HG03565 (cell line): ENCODE measurements around the gene ZNF804A.
"Not testable (repeated sequence)": the region's sequence is repeated elsewhere in the genome, so short reads cannot be mapped to it uniquely, and the experiment has no call there.

ENCODE experiments used
- ATAC-seq: cut with Tn5 transposase; IDR thresholded peaks from one replicate; pipeline ENCODE4 v1.9.1; 2021; ENCODE audit warnings: mild to moderate bottlenecking, moderate library complexity; ENCODE audit not compliant: unreplicated experiment

The ZNF804A gene

DNA sequence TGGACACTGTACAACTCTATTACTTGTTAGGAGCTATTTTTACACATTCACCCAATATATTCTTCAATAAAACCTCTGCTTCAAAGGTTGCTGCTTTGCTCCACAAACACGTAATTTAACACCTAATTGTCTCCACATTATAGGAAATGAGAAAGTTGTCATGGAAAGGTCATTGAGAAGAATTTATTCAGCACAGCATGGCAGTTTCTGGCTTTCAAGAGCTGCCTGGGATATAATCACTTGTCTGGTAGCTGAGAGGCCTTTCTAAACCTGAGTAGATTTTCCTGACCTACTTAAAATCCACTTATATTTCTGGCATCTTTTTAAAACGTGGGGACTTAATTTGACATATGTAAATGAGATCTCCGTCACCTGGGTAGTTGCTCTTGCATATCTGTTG, 216.1 kb downstream of the ZNF804A start:
- ATAC-seq, result no peak

DNA sequence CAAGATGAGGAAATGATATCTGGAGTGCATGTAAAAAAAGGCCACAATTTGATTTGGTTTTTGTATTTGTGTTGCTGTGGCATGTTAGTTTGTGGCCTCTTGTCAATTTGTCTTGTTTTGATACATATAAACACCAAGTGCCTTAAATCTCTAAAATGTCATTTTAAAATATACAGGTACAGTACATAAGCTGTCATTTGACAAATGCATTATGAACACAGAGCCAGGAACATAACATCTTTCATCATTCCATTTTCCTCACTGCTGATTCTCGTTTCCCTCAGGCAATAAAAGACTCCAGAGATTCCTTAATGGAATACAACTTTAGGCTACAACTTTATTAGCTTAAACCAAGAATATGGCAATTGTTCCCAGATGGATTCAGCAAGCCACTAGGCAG, 217.5 kb downstream of the ZNF804A start:
- ATAC-seq, result no peak

- ATAC-seq, result no peak
Observed at GRCh38 chr2:184824597-184824996, 226.3 kb downstream of the ZNF804A start.

GRCh38 chr2:184830531-184830930, 232.2 kb downstream of the ZNF804A start:
- ATAC-seq, result no peak

- no peak for ATAC-seq
Observed at GRCh38 chr2:184834699-184835397, 236.5 kb downstream of the ZNF804A start.

- ATAC-seq, result no peak
Observed at GRCh38 chr2:184835398-184835715, 237.0 kb downstream of the ZNF804A start.

DNA sequence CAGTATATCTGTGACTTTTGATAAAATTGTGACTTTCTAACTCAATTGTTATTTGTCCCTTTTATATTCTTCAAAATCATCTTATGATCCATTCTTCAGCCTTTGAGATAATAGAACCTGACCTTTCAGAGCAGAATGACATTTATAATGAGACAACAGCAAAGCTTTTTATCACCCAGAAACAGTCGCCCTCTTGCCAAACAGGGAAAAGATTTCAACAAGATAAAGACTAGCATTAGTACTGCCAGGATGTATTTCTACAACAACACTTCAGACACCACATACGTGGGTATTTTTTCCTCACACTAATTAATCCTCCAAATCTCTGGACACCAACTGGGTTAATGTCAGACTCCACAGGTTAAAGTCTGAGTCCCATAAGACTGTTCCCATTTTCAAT, 249.0 kb downstream of the ZNF804A start:
- ATAC-seq, result no peak

GRCh38 chr2:184849516-184849915, 251.2 kb downstream of the ZNF804A start:
- ATAC-seq, result no peak

- no peak for ATAC-seq
Observed at GRCh38 chr2:184851576-184851975, 253.2 kb downstream of the ZNF804A start.

DNA sequence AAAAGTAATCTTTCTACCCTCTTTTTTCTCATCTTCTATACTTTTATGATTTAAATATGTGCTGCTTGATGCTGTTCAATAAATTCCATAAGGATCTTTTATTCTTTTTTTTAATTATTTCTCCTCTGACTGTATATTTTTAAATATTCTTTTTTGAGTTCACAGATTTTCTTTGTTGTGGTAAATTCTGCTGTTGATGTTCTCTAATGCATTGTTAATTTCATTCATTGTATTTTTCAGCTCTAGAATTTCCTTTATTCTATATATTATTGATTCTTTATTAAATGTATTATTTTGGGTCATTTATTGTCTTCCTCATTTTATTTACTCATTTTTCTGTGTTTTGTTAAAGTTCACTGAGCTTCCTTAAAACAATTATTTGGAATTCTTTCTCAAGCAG, 260.9 kb downstream of the ZNF804A start:
- no peak for ATAC-seq

DNA sequence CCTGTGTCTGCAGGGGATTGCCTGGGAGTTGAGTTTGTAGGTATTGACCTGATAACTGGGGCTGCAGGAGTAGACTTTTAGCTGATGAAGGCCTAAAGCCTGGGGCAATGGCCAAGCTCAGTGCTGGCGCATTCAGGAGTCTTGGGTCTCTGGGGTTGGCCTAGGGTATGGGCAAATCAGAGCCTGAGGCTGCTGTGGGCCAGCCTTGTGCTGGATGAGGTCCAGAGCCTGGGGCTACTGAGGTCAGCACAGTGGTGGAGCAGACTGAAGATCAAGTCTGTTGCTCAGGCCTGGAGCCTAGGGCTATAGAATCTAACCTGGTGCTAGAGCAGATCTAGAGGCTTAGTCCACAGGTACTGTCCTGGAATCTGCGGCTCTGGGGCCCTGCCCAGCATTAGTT, 262.4 kb downstream of the ZNF804A start:
- ATAC-seq, result no peak

- no peak for ATAC-seq
Observed at GRCh38 chr2:184875212-184875611, 276.9 kb downstream of the ZNF804A start.

DNA sequence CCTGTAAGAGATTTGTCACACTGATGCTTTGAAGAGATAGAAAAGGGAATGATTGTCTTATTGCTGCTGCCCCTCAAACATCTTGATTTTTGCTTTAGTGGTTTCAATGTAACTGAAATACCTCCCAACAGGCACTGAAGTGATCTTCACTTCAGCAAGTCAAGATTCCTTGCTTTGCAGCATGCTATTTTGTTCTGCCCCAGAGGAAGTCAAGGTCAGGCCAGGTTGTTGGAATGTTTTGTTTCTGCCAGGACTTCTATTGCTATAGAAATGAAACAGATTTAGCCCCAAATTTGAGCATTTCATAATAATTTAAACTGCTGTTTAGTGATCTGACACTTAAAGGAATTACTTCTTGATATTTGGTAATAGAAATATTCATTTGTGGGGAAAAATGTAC, 277.6 kb downstream of the ZNF804A start:
- no peak for ATAC-seq

- ATAC-seq, result no peak
Observed at GRCh38 chr2:184877909-184878308, 279.6 kb downstream of the ZNF804A start.

- ATAC-seq, result no peak
Observed at GRCh38 chr2:184879671-184880070, 281.3 kb downstream of the ZNF804A start.

DNA sequence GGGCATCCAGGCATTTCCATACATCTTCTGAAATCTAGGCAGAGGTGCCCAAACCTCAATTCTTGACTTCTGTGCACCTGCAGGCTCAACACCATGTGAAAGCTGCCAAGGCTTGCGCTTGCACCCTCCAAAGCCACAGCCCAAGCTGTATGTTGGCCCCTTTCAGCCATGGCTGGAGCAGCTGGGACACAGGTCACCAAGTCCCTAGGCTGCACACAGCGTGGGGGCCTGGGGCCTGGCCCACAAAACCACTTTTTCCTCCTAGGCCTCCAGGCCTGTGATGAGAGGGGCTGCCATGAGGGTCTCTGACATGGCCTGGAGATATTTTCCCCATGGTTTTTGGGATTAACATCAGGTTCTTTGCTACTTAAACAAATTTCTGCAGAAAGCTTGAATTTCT, 288.3 kb downstream of the ZNF804A start:
- ATAC-seq, result not testable (repeated sequence)

GRCh38 chr2:184890311-184890710, 292.0 kb downstream of the ZNF804A start:
- ATAC-seq, result peak; percentile 49

DNA sequence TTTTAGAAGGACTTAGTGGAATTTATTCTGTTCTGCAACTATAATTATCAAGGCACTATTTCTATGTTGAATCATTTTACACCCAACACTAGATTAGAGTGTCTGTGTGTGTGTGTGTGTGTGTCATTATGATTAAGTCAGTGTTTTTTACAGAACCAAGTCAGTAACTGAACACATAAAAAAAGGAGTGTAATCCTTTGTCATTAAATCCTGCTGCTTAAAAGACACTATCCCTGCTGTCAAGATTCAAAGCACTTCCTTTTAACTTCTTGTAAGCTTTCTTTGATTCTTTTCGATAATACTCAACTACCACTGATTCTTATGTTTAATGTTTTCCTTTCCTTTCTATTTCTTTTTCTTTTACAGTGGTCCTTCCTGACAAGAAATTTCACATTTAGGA, 306.7 kb downstream of the ZNF804A start:
- no peak for ATAC-seq

DNA sequence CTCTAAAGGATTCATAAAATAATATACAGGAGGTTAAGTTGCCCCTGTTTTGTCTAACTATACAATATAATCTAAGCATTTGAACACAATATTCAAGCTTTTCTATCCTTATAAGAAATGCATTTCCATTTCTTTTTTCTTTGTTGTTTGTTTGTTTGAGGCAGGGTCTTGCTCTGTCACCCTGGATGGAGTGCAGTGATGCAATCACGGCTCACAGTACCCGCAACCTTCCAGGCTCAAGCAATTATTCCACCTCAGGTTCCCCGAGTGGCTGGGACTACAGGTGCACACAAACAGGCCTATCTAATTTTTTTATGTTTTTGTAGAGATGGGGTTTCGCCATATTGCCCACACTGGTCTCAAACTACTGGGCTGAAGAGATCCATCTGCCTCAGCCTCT, 307.8 kb downstream of the ZNF804A start:
- ATAC-seq, result no peak

DNA sequence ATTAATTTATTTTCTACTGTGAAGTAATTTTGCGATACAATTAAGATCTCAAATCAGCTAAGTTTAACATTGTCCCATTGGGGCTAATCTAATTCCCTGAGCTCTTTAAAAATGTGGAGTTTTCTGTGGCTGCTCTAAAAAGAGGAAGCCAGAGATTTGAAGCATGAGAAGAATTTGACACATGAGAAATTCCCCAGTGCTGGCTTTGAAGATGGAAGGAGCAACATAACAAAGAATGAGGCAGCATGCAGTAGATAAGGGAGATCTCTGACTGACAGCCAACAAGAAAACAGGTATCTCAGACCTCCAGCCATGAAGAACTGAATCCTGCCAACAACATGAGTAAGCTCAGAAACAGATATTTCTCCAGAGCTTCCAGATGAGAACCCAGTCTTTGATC, 308.4 kb downstream of the ZNF804A start:
- no peak for ATAC-seq

- ATAC-seq, result no peak
Observed at GRCh38 chr2:184908966-184909365, 310.6 kb downstream of the ZNF804A start.

- no peak for ATAC-seq
Observed at GRCh38 chr2:184920451-184920965, 322.2 kb downstream of the ZNF804A start.

DNA sequence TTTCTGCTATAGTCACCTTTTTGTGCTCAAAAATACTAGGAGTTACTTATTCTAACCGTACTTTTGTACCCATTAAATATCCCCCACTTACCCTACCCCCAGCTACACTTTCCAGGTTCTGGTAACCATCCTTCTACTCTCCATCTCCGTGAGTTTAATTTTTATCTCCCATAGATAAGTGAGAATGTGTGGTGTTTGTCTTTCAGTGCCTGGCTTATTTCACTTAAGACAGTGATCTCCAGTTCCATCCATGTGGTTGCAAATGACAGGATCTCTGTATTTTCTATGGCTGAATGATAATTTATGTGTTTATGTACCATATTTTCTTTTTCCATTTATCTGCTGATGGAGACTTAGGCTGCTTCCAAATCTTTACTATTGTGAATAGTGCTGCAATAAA, 323.3 kb downstream of the ZNF804A start:
- no peak for ATAC-seq
